HG02623 (cell line): ENCODE measurements around the gene CA5A.
"Not testable (repeated sequence)": the region's sequence is repeated elsewhere in the genome, so short reads cannot be mapped to it uniquely, and the experiment has no call there.

ENCODE experiments used
- ATAC-seq: cut with Tn5 transposase; IDR thresholded peaks from one replicate; pipeline ENCODE4 v1.9.1; 2021; ENCODE audit warnings: moderate library complexity; ENCODE audit not compliant: unreplicated experiment

Gene CA5A

GRCh38 chr16:87936375-87937230 is at the start of gene CA5A:
Gene CA5A (minus strand): TSS chr16:87936529. CDS start chr16:87936450, 79 bp downstream.
- ATAC-seq: no peak

- not testable (repeated sequence) for ATAC-seq
Measured at GRCh38 chr16:87985493-87985892, 49.2 kb upstream of the CA5A start.

- no peak for ATAC-seq
Measured at GRCh38 chr16:87984632-87985267, 48.4 kb upstream of the CA5A start.

- ATAC-seq: not testable (repeated sequence)
Measured at GRCh38 chr16:87984180-87984579, 47.9 kb upstream of the CA5A start.

- not testable (repeated sequence) for ATAC-seq
Measured at GRCh38 chr16:87983737-87984097, 47.4 kb upstream of the CA5A start.

DNA sequence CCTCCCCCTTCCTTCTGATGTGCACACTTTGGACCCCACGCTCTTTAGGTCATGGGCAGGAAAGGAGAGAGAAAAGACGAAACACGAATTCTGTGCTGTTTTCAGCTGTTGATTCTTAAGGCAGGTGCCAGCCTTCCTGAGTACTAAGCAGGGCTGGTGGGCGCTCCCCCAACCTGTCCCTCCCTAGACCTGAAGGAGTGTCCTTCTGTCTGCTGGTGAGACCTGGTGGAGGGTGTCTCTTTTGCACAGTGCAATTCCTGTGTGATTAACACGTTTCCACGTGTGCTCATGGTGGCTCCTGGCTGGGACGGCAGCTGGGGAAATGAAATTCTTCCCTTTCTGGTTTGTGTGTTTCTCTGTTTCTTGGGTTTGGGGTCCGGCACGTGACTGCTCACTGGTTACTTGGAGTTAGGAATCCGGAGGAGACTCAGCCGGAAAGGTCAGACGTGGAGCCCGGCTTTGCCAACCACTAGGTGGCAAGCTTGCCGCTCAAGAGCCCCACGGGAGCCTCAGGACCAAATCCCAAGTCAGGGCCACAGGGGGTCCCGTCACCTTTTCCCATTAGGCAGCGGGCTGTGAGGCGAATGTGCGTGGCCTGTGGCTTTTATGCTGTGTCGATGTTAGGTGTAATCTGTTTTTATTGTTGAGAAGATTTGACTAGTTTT is 46.9 kb upstream of the CA5A start:
- not testable (repeated sequence) for ATAC-seq

DNA sequence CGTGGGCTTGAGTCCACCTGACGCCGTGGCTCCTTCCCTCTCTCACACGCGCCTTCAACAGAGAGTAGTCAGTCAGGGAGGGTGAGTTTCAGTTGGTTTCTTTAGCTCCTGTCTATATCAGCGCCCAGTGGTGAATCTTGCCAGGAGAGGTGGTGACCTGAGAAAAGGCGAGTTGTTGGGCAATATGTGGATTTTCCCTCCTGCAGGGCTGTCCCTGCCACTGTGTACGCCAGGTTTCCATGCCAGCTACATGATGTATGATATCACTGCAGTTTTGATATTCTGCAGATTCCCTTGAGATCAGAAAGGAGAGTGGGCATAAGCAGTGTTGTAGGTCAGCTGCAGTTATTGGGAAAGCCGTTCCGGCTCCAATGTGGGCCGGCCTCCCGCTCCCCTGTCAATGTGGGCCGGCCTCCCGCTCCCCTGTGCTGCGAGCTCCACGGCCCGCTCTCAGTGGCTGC is 46.3 kb upstream of the CA5A start:
- ATAC-seq: no peak

DNA sequence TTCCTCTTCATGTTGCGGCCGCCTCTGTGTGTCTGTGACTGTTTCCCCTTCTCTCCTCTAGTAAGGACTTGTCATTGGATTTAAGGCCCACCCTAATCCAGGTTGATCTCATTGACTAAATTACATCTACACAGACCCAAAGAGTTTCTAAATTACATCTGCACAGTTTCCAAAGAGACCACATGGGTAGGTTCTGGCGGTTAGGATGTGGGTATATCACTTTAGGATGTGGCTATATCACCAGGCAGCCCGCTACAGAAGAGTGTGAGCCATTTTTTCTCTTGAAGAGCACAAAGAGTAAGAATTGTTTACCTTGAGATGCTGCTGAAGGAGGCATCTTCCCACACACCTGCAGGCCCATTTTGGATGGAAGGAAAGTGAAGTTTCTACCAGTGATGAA is 45.0 kb upstream of the CA5A start:
- not testable (repeated sequence) for ATAC-seq

DNA sequence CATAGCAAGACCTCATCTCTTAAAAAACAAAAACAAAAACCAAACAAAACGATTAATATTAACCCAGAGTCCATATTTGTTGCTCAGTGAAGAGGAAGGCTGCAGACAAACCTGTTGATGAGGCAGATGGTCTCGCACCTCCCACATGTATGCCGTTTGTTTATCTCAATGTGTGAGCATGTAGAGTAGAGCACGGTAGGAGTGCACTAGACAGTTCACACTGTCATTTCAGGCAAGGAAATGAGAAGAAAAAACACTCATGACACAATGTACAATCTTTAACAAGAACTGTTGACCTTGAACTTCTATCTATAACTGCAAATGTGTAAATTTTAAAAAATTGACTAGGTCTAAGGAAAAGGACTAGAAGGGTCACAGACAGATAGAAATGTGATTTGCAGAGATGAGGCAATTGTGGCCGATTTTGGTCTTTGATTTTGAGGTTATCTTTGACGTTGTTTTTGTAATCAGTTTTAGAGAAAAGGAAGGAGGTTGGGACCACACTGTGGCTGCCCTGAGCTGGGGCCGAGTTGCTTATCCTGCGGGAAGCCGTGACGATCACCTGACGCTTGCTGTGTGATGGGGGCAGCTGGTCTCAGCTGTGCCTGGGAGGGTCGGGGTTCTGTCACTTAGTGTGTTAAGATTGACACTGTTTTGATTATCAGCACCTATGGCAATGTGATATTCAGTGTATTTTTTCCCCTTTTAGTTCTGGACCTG is 43.7 kb upstream of the CA5A start:
- not testable (repeated sequence) for ATAC-seq

DNA sequence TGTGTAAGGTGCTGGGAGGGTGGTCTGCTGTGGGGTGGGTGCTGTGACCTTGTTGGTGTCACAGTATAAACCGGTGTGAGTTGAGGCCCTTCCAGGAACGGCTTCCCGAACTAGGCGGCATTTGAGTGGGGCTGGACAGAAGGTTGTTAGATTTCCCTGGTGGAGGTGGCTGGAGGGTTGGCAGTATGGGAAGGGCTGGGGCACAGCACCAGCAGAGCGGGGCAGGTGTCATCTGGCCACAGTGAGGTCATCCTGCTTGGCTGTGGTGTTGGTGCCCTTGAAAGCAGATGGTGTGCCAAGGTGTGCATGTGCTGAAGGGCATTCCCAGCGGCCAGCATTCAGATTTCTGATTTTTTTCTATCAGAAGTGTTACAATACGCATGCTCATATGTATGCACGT is 43.0 kb upstream of the CA5A start:
- ATAC-seq: no peak

DNA sequence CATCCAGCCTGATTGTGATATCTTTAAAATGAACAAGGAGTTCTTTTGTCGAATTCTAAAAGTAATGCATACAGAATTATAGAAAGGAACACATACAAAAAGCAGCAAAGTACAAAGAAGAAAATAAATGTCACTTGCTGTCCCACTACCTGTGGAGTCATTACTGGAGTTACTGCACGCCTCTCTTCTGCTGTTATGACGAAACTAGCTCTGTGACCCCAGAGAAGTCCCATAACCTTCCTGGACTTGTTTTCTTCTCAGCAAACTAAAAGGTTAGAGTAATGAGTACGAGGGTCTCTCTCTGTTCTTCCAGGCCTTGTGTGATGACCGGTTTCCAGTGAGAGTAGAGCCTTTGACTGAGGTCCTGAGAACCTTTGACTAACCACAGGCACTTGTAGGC is 41.8 kb upstream of the CA5A start:
- ATAC-seq: no peak

- no peak for ATAC-seq
Measured at GRCh38 chr16:87976665-87977064, 40.3 kb upstream of the CA5A start.

DNA sequence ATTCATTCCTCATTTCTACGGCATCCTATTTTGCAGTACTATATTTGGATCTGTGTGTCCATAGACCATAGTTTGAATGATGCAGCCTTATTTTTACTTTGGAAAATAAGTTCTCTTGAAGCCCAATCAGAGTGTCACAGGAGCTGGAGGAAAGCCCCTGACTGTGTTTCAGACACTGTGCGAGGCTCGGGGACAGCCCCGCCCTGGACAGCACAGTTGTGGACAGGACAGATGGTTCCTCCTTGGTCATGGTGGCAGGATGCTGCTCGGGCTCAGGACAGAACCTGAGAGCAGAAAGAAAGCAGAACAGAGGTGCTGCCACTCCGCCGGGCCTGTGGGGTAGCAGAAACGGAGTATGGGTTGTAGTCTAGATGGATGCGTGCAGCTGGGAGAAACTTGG is 37.8 kb upstream of the CA5A start:
- ATAC-seq: no peak

DNA sequence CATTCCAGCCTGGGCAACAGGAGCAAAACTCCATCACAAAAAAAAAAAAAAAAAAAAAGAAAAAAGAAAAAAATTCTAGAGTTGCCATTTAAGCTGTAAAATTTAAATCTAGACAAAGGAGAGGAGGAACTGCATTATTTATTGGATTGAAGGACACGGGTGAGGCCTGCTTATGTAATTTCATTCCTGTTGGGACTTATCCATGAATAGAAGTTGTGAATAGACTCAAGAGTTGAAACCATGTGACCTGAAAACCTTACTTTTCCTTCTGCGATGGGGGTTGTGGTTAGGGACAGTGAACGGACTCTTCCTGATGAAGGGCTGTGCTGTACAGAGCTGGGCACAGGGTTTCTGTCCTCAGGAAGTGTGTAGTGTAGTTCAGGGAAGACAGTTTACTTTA is 37.4 kb upstream of the CA5A start:
- ATAC-seq: no peak

DNA sequence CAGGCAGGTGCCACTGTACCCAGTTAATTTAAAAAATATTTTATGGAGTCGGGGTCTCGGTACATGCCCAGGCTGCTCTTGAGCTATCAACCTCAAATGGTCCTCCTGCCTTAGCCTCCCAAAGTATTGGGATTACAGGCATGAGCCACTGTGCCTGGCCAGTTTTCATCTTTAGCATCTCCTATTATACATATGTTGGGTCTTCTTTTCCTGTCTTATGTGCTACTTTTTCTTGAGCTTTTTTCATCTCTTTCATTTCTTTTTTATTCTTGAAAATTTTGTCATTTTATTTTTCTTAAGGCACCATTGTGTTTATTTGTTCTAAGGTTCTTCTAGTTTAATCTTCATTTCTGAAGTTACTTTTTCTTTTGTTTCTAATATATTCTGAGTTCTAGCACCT is 35.6 kb upstream of the CA5A start:
- no peak for ATAC-seq

DNA sequence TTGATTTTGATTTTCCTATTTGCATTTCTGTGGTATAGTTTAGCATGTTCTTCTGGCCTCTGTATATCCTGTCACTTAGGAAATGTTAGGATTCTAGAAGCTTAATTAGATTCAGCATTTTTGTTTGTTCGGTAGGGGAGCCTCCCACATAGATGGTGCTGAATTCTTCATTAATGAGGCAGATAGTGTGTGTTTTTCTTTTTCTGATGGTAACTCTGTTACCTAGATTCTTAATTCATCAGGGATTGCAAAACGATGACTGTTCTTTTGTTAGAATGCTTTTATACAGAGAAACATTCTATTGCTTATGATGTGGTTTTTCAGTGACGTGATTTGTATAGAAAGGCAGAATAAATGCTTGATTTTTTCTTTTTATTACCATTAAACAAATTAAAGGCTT is 33.9 kb upstream of the CA5A start:
- ATAC-seq: no peak

DNA sequence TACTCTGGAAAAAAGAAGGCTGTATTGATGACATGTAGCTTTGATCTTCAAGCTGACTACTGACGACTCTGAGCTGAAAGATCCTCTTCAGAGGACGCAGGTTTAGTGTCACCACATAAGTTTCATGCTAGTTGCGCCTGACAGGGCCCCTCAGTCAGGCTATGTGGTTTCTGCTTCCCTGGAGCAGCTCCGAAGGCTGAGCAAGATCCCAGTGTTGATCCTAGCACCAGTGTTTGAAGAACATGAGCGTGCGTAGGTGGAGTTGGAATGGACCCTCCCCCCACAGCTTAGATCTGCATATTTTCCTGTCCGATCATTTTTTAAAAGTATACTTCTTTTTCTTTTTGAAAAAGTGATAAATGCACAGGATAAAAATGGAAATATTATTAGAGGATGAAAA is 32.2 kb upstream of the CA5A start:
- ATAC-seq: no peak

DNA sequence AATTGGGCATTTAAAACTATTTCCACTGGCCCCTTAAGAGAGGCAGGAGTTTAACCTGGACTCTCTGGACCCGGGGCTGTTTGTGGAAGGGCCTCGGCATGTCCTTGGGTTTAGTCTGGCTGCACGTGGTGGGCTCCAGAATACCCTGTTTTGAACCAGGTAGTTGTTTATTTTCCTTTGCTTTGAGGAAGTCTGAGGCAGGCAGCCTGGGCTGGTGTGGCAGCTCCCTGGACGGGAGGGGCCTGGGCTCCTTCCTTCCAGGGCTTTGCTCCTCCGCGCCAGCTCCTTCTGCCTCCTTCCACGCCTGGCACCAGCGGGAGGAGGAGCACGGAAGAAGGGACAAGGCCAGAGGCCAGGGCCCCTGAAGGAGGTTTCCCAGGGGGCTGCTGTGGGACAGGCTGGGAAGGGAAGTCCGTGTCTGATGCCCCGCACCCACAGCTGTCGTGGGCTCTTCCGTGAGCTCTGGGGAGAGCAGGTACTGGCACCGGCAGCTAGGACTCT is 30.4 kb upstream of the CA5A start:
- ATAC-seq: no peak

GRCh38 chr16:87966064-87966645 is 29.8 kb upstream of the CA5A start:
- ATAC-seq: no peak

- no peak for ATAC-seq
Measured at GRCh38 chr16:87965417-87965816, 29.1 kb upstream of the CA5A start.
